Measurements from ENCODE around the gene SRI.

The SRI gene

GRCh38 chr7:88156356-88156755 lies 63.5 kb downstream of the SRI start:
- no peak overlapping the region for H3K27ac ChIP-seq (ENCODE audit: low read length)

GRCh38 chr7:88155756-88156155 lies 64.1 kb downstream of the SRI start:
- Histone ChIP-seq H2AFZ (ENCODE audit: low read depth, low read length) (no peak overlapping the region), H3K27ac (ENCODE audit: low read length) (no peak overlapping the region), H4K20me1 (ENCODE audit: insufficient read depth, low read length) (no peaks in the 10 kb centered on the region), H3K27me3 (ENCODE audit: insufficient read depth, low read length, poor library complexity) (no peaks in the 10 kb centered on the region), H3K9me3 (ENCODE audit: insufficient read depth, low read length, severe bottlenecking) (peaks cover 3% of the 10 kb centered on the region), H3K4me1 (ENCODE audit: insufficient read depth, low read length) (no peaks in the 10 kb centered on the region), H3K36me3 (ENCODE audit: insufficient read depth, low read length) (peaks cover 20% of the 10 kb centered on the region; the same call in 1 of the 2 replicates), H3K9ac (ENCODE audit: low read depth, low read length) (no peak overlapping the region), H3K4me3 (ENCODE audit: low read depth in 1 of 2, low read length in 2 of 2) (no peak overlapping the region), H3K79me2 (ENCODE audit: insufficient read depth, low read length) (no peaks in the 10 kb centered on the region), H3K4me2 (ENCODE audit: insufficient read depth, low read length) (no peak overlapping the region)
- DNase-seq (no peak), ATAC-seq (ENCODE audit: insufficient read depth, low read depth) (no peak)
- TF ChIP-seq EZH2 (IDR thresholded peaks at IDR 0.05; ENCODE audit: borderline replicate concordance, low read depth, low read length, severe bottlenecking) (no peak), CTCF (IDR thresholded peaks at IDR 0.05; ENCODE audit: borderline replicate concordance, extremely low read depth, low read length, poor library complexity, severe bottlenecking) (no peak)

More at GRCh38 chr7:88156356-88156755, 63.5 kb downstream of the SRI start:
- H2AFZ ChIP-seq (ENCODE audit: low read depth, low read length), result no peak overlapping the region
- no peaks in the 10 kb centered on the region for H4K20me1 ChIP-seq (ENCODE audit: insufficient read depth, low read length)
- H3K9ac ChIP-seq (ENCODE audit: low read depth, low read length), result no peak overlapping the region
- H3K27me3 ChIP-seq (ENCODE audit: insufficient read depth, low read length, poor library complexity), result no peaks in the 10 kb centered on the region
- H3K36me3 ChIP-seq (ENCODE audit: insufficient read depth, low read length), result peaks cover 16% of the 10 kb centered on the region; the same call in 1 of the 2 replicates
- no peaks in the 10 kb centered on the region for H3K79me2 ChIP-seq (ENCODE audit: insufficient read depth, low read length)
- no peak overlapping the region for H3K4me2 ChIP-seq (ENCODE audit: insufficient read depth, low read length)
- no peak for ATAC-seq (ENCODE audit: insufficient read depth, low read depth)
- no peak overlapping the region for H3K4me3 ChIP-seq (ENCODE audit: low read depth in 1 of 2, low read length in 2 of 2)
- TF ChIP-seq EZH2 (IDR thresholded peaks at IDR 0.05; ENCODE audit: borderline replicate concordance, low read depth, low read length, severe bottlenecking), result no peak
- no peak for TF ChIP-seq CTCF (IDR thresholded peaks at IDR 0.05; ENCODE audit: borderline replicate concordance, extremely low read depth, low read length, poor library complexity, severe bottlenecking)
- H3K9me3 ChIP-seq (ENCODE audit: insufficient read depth, low read length, severe bottlenecking), result peaks cover 3% of the 10 kb centered on the region
- no peaks in the 10 kb centered on the region for H3K4me1 ChIP-seq (ENCODE audit: insufficient read depth, low read length)
- no peak for DNase-seq
